Esophagus (tissue), 2 donors: ENCODE data around the gene C1QTNF9B. TPM values are rescaled to one million over a fixed set of nuclear protein-coding genes. Genes with fewer than 3 reads are reported as not detected.
"Not testable (repeated sequence)": the region's sequence is repeated elsewhere in the genome, so short reads cannot be mapped to it uniquely, and the experiment has no call there.

ENCODE experiments used
- H3K27ac ChIP-seq, 2 donors: one replicate each; pipeline ENCODE4 v1.5.1; 2013; ENCODE audit warnings: low read depth in 2 of 2, mild to moderate bottlenecking in 2 of 2, inconsistent platforms in 1 of 2, low read length in 1 of 2, moderate library complexity in 1 of 2
- H3K27me3 ChIP-seq, 2 donors: one replicate each; pipeline ENCODE4 v1.6.1; 2013; ENCODE audit warnings: low read length in 2 of 2, control low read depth in 1 of 2, mild to moderate bottlenecking in 1 of 2; ENCODE audit not compliant: insufficient read depth in 2 of 2, control insufficient read depth in 1 of 2
- H3K36me3 ChIP-seq, 2 donors: one replicate each; pipeline ENCODE4 v1.6.1; 2013; ENCODE audit warnings: low read length in 1 of 2; ENCODE audit not compliant: control insufficient read depth in 2 of 2, insufficient read depth in 2 of 2
- H3K4me1 ChIP-seq, 2 donors: one replicate each; pipeline ENCODE4 v1.6.1; 2013; ENCODE audit warnings: low read length in 1 of 2; ENCODE audit not compliant: control insufficient read depth in 2 of 2, insufficient read depth in 2 of 2
- H3K4me3 ChIP-seq, 2 donors: one replicate each; pipeline ENCODE4 v1.5.1; 2013; ENCODE audit warnings: low read length in 2 of 2, mild to moderate bottlenecking in 2 of 2, low read depth in 1 of 2, moderate library complexity in 1 of 2
- H3K9me3 ChIP-seq, 2 donors: one replicate each; pipeline ENCODE4 v1.6.1; 2013; ENCODE audit warnings: mild to moderate bottlenecking in 2 of 2, low read depth in 1 of 2, low read length in 1 of 2, moderate library complexity in 1 of 2; ENCODE audit not compliant: control insufficient read depth in 2 of 2, insufficient read depth in 1 of 2
- WGBS, 2 donors: extraction: QIAGEN DNeasy Blood & Tissue Kit; methylation state at CpG; one replicate each; pipeline ENCODE4 v1.1.7; 2013; 5-methylcytosine and 5-hydroxymethylcytosine counted together
- polyA plus RNA-seq, 2 donors: library from polyadenylated mRNA; stranded (reverse); fragments of 200-250 nt; gene quantifications; one replicate each; pipeline ENCODE4 v1.2.3, GENCODE V29; 2013
- donor health status: healthy with polysubstance abuse.
- donor health status: Bipolar disorder and iron deficiency.

Gene C1QTNF9B
- polyA plus RNA-seq, 2 donors: 0.04 to 0.16 TPM

DNA sequence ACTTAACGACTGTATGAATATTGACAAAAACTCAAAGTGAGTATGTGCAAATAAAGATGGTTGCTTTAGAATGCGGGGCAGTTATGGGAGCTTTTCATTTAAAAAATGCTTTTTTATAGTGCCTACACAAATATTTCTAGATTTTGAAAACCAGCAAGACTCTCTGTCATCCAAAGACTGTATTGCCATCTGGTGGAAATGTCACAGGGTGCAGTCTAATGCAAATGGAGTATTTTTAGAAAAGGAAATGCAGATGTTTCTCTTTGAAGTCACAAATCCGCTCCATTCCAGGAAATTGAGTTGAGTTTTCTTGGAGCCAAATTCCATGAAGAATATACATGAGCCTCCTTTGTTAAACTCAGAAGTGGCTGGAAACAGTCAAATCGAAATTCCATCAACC is 2.3 kb upstream of the C1QTNF9B start:
- Histone ChIP-seq H3K36me3 (no peaks in the 10 kb centered on the region), H3K27me3 (peaks cover 0 to 7% of the 10 kb centered on the region in 2 donors), H3K4me1 (peaks cover 0 to 4% of the 10 kb centered on the region in 2 donors), H3K27ac (no peak overlapping the region), H3K4me3 (no peak overlapping the region), H3K9me3 (no peaks in the 10 kb centered on the region)
- WGBS, 2 donors: 13 to 19% methylated on average over 4 of the region's 4 CpGs

GRCh38 chr13:23898101-23898500 is 799 bp upstream of the C1QTNF9B start:
- Histone ChIP-seq H3K36me3 (no peaks in the 10 kb centered on the region), H3K9me3 (no peaks in the 10 kb centered on the region), H3K4me1 (no peaks in the 10 kb centered on the region), H3K27me3 (peaks cover 0 to 4% of the 10 kb centered on the region in 2 donors), H3K27ac (no peak overlapping the region), H3K4me3 (no peak overlapping the region)
- 59 to 70% methylated on average over 8 of the region's 8 CpGs for WGBS, 2 donors

DNA sequence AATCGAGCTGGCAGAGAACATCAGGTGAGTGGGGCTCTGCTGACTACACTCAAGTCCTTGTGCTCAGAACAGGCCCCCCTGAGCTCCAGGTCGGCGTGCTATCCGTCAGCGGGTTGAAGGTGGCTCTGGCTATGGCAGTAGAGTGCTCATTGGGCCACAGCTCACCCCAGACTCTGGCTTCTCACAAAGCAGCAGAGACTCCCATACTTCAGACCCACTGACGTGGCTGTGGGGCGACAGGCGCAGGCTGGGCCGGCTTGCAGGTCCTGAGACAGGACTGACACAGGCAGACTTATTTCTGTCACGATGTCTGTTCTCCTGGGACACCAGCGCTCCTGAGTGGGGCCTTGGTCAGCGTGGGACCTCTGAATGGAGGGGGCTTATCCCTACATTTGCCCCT is 2.6 kb downstream of the C1QTNF9B start:
- H3K9me3 ChIP-seq, H3K27me3 ChIP-seq, H3K36me3 ChIP-seq, H3K4me1 ChIP-seq, H3K27ac ChIP-seq, H3K4me3 ChIP-seq: not testable (repeated sequence)
- 86 to 92% methylated on average over 10 to 12 of the region's 12 CpGs for WGBS, 2 donors

DNA sequence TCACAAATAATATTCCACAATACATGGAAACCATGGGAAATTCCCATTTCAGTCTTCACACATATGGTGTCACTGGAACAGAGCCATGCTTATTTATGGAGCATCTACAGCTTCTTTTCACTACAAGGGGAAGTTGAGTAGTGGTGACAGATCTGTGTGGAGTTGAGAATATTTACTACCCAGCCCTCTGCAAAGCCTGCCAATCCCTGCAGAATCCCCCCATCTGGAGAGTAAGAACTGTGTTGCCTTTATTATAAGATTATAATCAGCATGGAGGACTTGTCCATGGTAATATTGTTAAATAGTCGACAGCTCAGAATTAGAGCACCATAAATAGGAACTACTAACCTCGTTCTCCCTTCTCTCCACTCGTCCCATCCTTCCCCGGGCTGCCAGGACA is 3.5 kb downstream of the C1QTNF9B start:
- not testable (repeated sequence) for H3K36me3 ChIP-seq, H3K9me3 ChIP-seq, H3K4me3 ChIP-seq, H3K27me3 ChIP-seq, H3K27ac ChIP-seq, H3K4me1 ChIP-seq
- WGBS, 2 donors: 89 to 100% methylated on average over 2 to 3 of the region's 4 CpGs

DNA sequence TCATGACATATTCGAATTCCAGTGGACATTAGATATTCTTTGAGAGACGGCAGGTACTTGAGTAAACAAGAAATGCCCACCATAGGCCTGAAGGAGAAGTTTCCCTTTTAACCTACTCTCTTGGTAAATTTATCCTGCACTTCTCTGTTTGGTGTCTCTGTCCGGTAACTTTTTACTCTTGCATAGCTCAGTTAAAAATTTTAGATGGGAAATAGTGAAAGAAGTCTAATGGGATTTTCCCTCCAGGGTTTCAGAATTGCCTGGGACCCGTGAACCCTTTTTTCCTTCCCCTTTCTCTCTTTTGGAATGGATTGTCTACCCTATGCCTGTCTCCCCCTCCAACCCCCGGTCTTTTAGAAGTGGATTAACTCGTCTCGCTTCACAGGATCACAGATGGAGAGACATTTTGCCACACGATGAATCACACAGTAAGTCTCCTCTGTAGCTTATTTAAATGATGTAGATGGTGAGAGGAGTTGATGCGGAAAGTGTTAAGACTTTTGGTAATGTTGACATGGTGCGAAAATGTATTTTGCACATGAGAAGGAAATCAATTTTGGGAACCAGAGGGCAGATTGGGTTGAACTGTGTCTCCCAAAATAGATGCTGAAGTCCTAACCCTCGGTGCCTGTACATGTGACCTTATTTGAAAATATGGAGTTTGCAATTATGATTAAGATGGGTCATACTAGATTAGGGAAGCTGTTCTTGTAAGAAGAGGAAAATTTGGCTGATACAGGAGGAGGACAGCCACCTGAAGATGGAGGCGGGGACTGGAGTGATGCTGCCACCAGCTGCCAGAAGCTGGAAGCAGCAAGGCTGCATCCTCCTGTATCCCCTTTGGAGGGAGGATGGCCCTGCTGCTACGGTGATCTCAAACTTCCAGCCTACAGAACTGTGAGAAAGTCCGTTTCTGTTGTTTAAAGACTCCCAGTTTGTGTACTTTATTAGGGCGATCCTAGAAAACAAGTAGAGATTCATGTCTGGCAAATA is 7.4 kb downstream of the C1QTNF9B start:
- Histone ChIP-seq H3K36me3 (no peaks in the 10 kb centered on the region), H3K9me3 (no peaks in the 10 kb centered on the region), H3K27me3 (no peaks in the 10 kb centered on the region), H3K27ac (peak overlapping the region; percentile 94 to 96), H3K4me3 (peak overlapping the region; percentile 87 to 90), H3K4me1 (no peaks in the 10 kb centered on the region)
- 26 to 30% methylated on average over 15 of the region's 15 CpGs for WGBS, 2 donors

DNA sequence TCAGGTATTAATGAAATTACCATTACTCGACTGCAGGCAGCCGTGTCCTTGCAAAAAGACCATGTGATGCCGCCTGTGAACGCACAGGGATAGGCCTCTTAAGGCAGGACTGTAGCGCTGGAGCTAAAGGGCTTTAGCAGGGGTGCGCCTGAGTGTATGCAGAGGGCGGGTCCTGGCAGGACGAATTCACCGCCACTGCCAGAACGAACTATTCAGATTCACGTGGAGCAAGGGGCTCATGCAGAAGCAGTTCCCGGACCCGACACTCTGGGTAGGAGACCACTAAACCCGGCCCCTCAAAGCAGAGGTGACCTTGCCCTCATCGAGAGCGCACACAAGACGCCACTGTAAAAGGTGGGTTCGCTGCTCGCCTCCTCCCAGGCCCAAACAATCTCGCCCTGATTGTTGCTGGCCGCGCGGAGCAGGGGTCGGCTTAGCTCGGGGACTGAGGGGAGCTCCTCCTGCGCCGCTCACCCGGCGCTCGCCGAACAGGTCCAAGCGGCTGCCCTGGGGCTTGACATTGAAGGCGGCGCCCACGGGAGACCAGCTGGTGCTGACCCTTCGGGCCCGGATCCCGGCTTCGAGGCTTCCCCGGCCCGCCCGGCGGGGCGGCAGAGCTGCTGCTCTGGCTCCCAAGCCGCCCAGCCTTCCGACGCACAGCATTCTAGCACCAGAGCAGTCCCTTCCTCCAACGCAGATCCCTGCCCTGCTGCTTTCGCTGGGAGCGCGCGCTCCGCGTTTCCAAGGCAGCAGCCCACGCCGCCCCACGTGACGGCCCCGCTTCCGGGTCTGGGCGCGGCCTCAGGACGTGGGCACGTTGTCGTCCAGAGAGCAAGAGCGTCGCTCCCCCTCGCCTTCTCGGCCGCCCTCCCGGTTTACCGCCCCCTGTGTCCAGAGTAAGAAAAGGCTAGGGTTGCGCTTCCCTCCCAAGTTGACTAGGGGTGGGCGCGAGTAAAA is 8.4 kb downstream of the C1QTNF9B start, which contains the start of gene MIPEP:
Gene MIPEP, minus strand, starts transcription at position 743 of the 957 bp plus-strand sequence. Its CDS starts 80 bp downstream, at position 663.
- Histone ChIP-seq H3K27ac (peak within 1 kb of the TSS; percentile 94 to 96), H3K9me3 (no peaks in the 10 kb centered on the region), H3K36me3 (peaks cover 0 to 5% of the 10 kb centered on the region in 2 donors), H3K27me3 (no peaks in the 10 kb centered on the region), H3K4me3 (peak within 1 kb of the TSS; percentile 87 to 90), H3K4me1 (no peaks in the 10 kb centered on the region)
- 0% methylated on average over 74 to 75 of the region's 75 CpGs for WGBS, 2 donors

DNA sequence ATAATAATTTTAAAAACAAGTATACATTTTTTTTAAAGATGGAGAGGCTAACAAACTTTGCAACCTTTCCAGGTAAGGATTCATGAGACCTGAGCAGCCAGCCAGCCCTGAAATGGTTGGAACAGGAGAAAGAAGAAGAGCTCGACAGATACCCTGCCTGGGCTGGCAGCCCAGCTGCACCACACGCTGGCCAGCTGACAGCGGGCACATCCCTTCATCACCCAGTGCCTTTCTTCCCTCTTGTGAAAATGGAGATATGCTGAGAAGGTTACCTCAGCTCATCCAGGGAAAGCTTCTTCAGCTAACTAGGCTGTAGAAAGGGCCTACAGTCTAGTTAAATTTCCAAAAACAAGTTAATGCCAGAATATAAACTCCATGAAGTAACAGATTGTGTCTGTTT is 12.9 kb downstream of the C1QTNF9B start:
- H3K9me3 ChIP-seq, H3K4me3 ChIP-seq, H3K27ac ChIP-seq, H3K36me3 ChIP-seq, H3K4me1 ChIP-seq, H3K27me3 ChIP-seq: not testable (repeated sequence)
- WGBS, 2 donors: 82 to 95% methylated on average over 3 of the region's 3 CpGs

GRCh38 chr13:23883255-23883654 is 14.0 kb downstream of the C1QTNF9B start:
- no peak overlapping the region for H3K27ac ChIP-seq
- H3K27me3 ChIP-seq: no peaks in the 10 kb centered on the region
- no peaks in the 10 kb centered on the region for H3K9me3 ChIP-seq
- H3K4me3 ChIP-seq: no peak overlapping the region
- 93 to 95% methylated on average over 4 of the region's 4 CpGs for WGBS, 2 donors
- H3K36me3 ChIP-seq: peaks cover 3 to 5% of the 10 kb centered on the region in 2 donors
- H3K4me1 ChIP-seq: no peaks in the 10 kb centered on the region

DNA sequence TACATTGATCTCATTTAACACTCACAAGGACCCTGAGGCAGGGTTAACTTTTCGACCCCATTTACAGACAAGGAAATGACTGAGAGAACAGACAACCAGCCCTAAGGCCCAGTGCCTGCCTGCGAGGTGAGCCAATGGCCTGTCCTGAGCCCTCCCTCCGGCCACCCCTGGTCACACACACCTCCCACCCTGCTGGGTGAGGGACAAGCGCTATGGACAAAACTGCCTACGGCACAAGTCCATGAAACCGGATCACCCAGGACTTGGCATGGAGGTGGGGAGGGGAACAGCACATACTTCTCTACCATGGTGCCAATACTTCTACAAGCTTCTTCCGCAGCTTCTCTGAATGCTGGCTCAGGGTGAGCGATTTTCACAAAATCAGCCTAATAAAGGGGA is 15.9 kb downstream of the C1QTNF9B start:
- H3K36me3 ChIP-seq, H3K4me1 ChIP-seq, H3K27ac ChIP-seq, H3K4me3 ChIP-seq, H3K9me3 ChIP-seq, H3K27me3 ChIP-seq: not testable (repeated sequence)
- WGBS, 2 donors: 90 to 94% methylated on average over 8 of the region's 8 CpGs
